CD4-positive, alpha-beta T cell (primary cell): ENCODE measurements around the gene MKNK2. TPM values are rescaled to one million over a fixed set of nuclear protein-coding genes. Genes with fewer than 3 reads are reported as not detected.

Source experiments
- ATAC-seq: fragments of 200-7000 bp; cut with Tn5 transposase; one replicate; pipeline ENCODE4 v1.10.0; 2022; ENCODE audit warnings: mild to moderate bottlenecking; ENCODE audit not compliant: poor library complexity
- CTCF ChIA-PET: fragments of 350-600 bp; sonication (Branson Sonifier 250); formaldehyde crosslinking; loops from one replicate; lab custom pipeline; 2021; ENCODE audit warnings: antibody characterized with exemption, inconsistent platforms; lab: Charles Lee
- POLR2A ChIA-PET: fragments of 350-600 bp; sonication (Branson Sonifier 250); formaldehyde crosslinking; loops from one replicate; lab custom pipeline; 2021; ENCODE audit warnings: antibody characterized with exemption, inconsistent platforms; lab: Charles Lee
- DNase-seq, 14 experiments: peaks; one replicate each; pipeline ENCODE4 v3.0.0-alpha.2; 2013 to 2020; ENCODE audit warnings: mixed read lengths in 2 of 14
- H3K27ac ChIP-seq, 2 donors: one replicate each; pipeline versions ENCODE4 v1.5.1 to v1.7.0; 2013; ENCODE audit warnings: low read length in 2 of 2, low read depth in 1 of 2, mild to moderate bottlenecking in 1 of 2
- H3K27me3 ChIP-seq, 2 experiments: 1 replicate in 1 of 2; 2 replicates in 1 of 2; pipeline versions ENCODE4 v1.6.1 to v1.7.0; 2013; ENCODE audit warnings: low read length in 2 of 2, control low read depth in 1 of 2, mild to moderate bottlenecking in 1 of 2, moderate library complexity in 1 of 2; ENCODE audit not compliant: insufficient read depth in 2 of 2, control insufficient read depth in 1 of 2
- H3K36me3 ChIP-seq: one replicate; pipeline ENCODE4 v1.6.1; 2013; ENCODE audit warnings: low read length, control low read depth; ENCODE audit not compliant: insufficient read depth
- H3K4me1 ChIP-seq: one replicate; pipeline ENCODE4 v1.6.1; 2013; ENCODE audit warnings: low read length, control low read depth; ENCODE audit not compliant: insufficient read depth
- H3K4me3 ChIP-seq: one replicate; pipeline ENCODE4 v1.5.1; 2013; ENCODE audit warnings: mild to moderate bottlenecking, low read length, moderate library complexity
- H3K9me3 ChIP-seq, 2 experiments: 1 replicate in 1 of 2; 2 replicates in 1 of 2; pipeline versions ENCODE4 v1.6.1 to v1.7.0; 2013; ENCODE audit warnings: low read length in 2 of 2, mild to moderate bottlenecking in 2 of 2, control low read depth in 1 of 2, moderate library complexity in 1 of 2; ENCODE audit not compliant: control insufficient read depth in 1 of 2, insufficient read depth in 1 of 2
- H3K27ac Mint-ChIP-seq: one replicate; pipeline ENCODE4 v1.8.0; 2020; ENCODE audit warnings: mixed read lengths
- H3K27me3 Mint-ChIP-seq: one replicate; pipeline ENCODE4 v1.8.0; 2021; ENCODE audit warnings: mixed read lengths
- H3K36me3 Mint-ChIP-seq: one replicate; pipeline ENCODE4 v1.8.0; 2021; ENCODE audit warnings: low read depth, mixed read lengths
- H3K4me1 Mint-ChIP-seq: one replicate; pipeline ENCODE4 v1.8.0; 2021; ENCODE audit warnings: low read depth, mixed read lengths
- H3K4me3 Mint-ChIP-seq: one replicate; pipeline ENCODE4 v1.8.0; 2020; ENCODE audit warnings: mild to moderate bottlenecking, mixed read lengths
- H3K9me3 Mint-ChIP-seq: one replicate; pipeline ENCODE4 v1.8.0; 2020; ENCODE audit warnings: mixed read lengths
- intact Hi-C, 2 experiments: fragments of 100-400 bp; cut with DNase I in 1 of 2; cut with micrococcal nuclease in 1 of 2; formaldehyde crosslinking; loops; one replicate each; pipeline versions ENCODE4 v1.15.1 to v1.9.0; 2023 to 2025; cut with DNase I, micrococcal nuclease
- total RNA-seq, 174 experiments: library from RNA in 2 of 174; stranded (reverse) in 2 of 174; gene quantifications; one replicate each; pipeline ENCODE4 v1.2.3 and lab custom pipeline; 2021 to 2026
- TF ChIP-seq, protein P1 (sequence below): fragments of 200-600 bp; IDR thresholded peaks from one replicate; pipeline ENCODE4 v1.8.0; 2022; ENCODE audit warnings: antibody characterized with exemption, mild to moderate bottlenecking

Gene MKNK2
- total RNA-seq, 2 experiments from 2014 or later: 325 to 347 TPM

DNA sequence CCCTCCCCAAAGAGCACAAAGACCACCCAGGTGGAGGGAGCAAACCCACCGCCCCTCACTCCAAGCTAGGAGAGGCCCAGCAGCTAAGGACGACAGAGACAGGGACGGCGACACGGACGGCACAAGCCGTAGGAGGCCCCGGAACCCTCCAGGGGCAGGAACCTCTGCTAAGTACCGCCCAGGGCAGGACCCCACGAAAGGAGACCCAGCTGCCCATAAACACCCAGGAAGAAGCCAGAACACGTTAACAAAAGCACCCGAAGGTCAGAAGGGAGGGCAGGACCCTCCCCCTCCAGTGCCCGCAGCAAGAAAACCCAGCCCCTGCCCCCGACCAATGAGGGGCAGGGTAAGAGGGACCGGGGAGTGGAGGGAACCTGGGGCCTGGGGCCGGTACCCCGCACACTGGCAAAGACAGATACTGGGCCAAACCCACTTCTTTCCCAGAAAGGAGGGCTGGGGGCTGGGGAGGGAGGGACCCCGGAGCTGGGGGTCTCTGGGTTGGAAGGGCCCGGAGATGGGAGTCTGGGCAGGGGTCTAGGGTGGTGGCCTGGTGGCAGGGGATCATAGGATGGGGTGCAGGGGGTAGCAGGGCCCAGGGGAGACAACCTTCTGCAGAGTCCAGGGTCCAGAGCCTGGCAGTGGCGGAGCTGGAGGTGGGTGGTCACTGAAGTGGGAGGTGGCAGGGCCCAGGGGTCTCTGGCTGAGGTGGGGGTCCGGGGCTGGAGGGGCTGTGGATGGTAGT, 37.9 kb downstream of the MKNK2 start:
- no peak overlapping the region for H3K4me3 ChIP-seq
- H3K27ac ChIP-seq: no peak overlapping the region
- peaks cover 0 to 18% of the 10 kb centered on the region in 2 experiments for H3K9me3 ChIP-seq
- no peaks in the 10 kb centered on the region for H3K27me3 ChIP-seq
- intact Hi-C loops: loop anchor here in 1 of 2 experiments (10.0 kb wide), 1 partner anchor 222 kb away; the partner anchor contains the start of genes PLEKHJ1 and SF3A2
- POLR2A ChIA-PET: no interaction called here
- H3K27ac Mint-ChIP-seq: peak overlapping the region; percentile 36
- H3K4me1 ChIP-seq: peaks cover 25% of the 10 kb centered on the region
- H3K9me3 Mint-ChIP-seq: no peaks in the 10 kb centered on the region
- no peaks in the 10 kb centered on the region for H3K27me3 Mint-ChIP-seq
- ATAC-seq (no peak), DNase-seq (no peak)
- H3K4me3 Mint-ChIP-seq: peak overlapping the region; percentile 72
- H3K36me3 Mint-ChIP-seq: peaks cover 14% of the 10 kb centered on the region
- peaks cover 16% of the 10 kb centered on the region for H3K4me1 Mint-ChIP-seq
- no peaks in the 10 kb centered on the region for H3K36me3 ChIP-seq
- TF ChIP-seq, protein P1, sequence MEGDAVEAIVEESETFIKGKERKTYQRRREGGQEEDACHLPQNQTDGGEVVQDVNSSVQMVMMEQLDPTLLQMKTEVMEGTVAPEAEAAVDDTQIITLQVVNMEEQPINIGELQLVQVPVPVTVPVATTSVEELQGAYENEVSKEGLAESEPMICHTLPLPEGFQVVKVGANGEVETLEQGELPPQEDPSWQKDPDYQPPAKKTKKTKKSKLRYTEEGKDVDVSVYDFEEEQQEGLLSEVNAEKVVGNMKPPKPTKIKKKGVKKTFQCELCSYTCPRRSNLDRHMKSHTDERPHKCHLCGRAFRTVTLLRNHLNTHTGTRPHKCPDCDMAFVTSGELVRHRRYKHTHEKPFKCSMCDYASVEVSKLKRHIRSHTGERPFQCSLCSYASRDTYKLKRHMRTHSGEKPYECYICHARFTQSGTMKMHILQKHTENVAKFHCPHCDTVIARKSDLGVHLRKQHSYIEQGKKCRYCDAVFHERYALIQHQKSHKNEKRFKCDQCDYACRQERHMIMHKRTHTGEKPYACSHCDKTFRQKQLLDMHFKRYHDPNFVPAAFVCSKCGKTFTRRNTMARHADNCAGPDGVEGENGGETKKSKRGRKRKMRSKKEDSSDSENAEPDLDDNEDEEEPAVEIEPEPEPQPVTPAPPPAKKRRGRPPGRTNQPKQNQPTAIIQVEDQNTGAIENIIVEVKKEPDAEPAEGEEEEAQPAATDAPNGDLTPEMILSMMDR: no peak
- CTCF ChIA-PET: no interaction called here

DNA sequence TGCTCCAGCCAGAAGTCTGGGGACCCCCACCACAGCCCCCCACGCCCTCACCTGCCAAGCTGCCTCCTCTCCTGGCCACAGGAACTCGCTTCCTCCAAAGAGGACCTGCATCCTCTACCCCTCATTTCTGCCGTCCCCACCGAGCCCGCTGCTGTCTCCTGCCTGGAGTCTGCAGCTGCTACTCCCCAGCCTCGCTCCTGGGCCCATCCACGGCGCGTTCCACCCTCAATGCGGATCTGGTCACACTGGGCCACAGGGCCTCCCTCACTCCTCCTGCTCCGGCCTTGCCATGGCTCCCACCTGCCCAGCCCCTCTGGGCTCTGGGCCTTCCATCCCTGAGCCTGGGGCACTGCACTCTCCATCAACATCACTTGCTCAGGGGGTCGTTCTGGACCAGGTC, 39.9 kb downstream of the MKNK2 start:
- Mint-ChIP-seq H3K4me3 (no peak overlapping the region), H3K4me1 (peaks cover 16% of the 10 kb centered on the region), H3K27ac (no peak overlapping the region), H3K27me3 (no peaks in the 10 kb centered on the region), H3K9me3 (no peaks in the 10 kb centered on the region), H3K36me3 (peaks cover 14% of the 10 kb centered on the region)
- ChIA-PET CTCF (no interaction called here), POLR2A (no interaction called here)
- peaks cover 0 to 18% of the 10 kb centered on the region in 2 experiments for H3K9me3 ChIP-seq
- H3K27me3 ChIP-seq: no peaks in the 10 kb centered on the region
- DNase-seq: no peak
- TF ChIP-seq, protein P1: no peak
- no peak overlapping the region for H3K4me3 ChIP-seq
- ATAC-seq: no peak
- intact Hi-C loops: loop anchor here in 1 of 2 experiments (10.0 kb wide), 1 partner anchor 224 kb away; the partner anchor contains the start of genes PLEKHJ1 and SF3A2
- H3K36me3 ChIP-seq: no peaks in the 10 kb centered on the region
- H3K4me1 ChIP-seq: peaks cover 20% of the 10 kb centered on the region
- no peak overlapping the region for H3K27ac ChIP-seq

DNA sequence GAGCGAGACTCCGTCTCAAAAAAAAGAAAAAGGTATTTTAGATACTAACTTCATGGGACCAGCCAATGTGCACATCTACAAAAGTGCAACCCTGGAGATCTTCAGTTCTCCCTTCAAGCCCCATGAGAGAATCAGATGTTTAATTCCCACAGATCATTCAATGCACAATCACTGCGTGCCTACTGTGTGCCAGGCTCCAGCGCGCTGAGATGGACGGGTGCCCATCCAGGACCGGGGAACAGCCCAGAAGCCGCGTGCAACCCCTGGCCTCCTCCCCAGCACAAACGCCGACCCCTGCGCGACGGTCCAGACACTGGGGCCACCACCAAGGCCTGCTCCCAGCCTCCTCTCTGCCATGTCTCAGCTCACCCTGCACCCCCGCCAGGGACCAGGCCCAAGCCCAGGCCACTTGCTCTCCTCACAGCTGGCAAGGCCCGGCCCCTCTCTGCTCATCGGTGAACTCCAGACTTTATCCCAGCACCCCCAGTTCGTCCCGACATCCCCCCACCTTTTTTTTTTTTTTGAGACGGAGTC, 40.8 kb downstream of the MKNK2 start:
- no peak overlapping the region for H3K4me3 ChIP-seq
- TF ChIP-seq, protein P1: no peak
- H3K27ac Mint-ChIP-seq: no peak overlapping the region
- H3K4me1 Mint-ChIP-seq: peaks cover 16% of the 10 kb centered on the region
- H3K9me3 Mint-ChIP-seq: no peaks in the 10 kb centered on the region
- H3K36me3 ChIP-seq: no peaks in the 10 kb centered on the region
- DNase-seq (no peak), ATAC-seq (no peak)
- H3K36me3 Mint-ChIP-seq: peaks cover 14% of the 10 kb centered on the region
- POLR2A ChIA-PET: no interaction called here
- peaks cover 0 to 18% of the 10 kb centered on the region in 2 experiments for H3K9me3 ChIP-seq
- CTCF ChIA-PET: no interaction called here
- no peaks in the 10 kb centered on the region for H3K27me3 Mint-ChIP-seq
- peaks cover 18% of the 10 kb centered on the region for H3K4me1 ChIP-seq
- H3K27ac ChIP-seq: no peak overlapping the region
- H3K27me3 ChIP-seq: no peaks in the 10 kb centered on the region
- no peak overlapping the region for H3K4me3 Mint-ChIP-seq
- intact Hi-C loops: loop anchor here in 1 of 2 experiments (10.0 kb wide), 1 partner anchor 225 kb away; the partner anchor contains the start of genes PLEKHJ1 and SF3A2
